GM23248 (cell line): Measurements from ENCODE around the gene PHYKPL. TPM values are rescaled to one million over a fixed set of nuclear protein-coding genes. Genes with fewer than 3 reads are reported as not detected.
A peak's percentile ranks its signal among the peaks of the same experiment; 100 is the strongest.

Source experiments
- DNase-seq: peaks from one replicate; pipeline ENCODE4 v3.0.0-alpha.2; 2015
- H2AFZ ChIP-seq: fragments of 200-600 bp; sonication (generic); 2 replicates; pipeline ENCODE4 v1.6.1; 2016; ENCODE audit warnings: antibody characterized with exemption
- H3F3A ChIP-seq: fragments of 200-600 bp; sonication (generic); 2 replicates; pipeline ENCODE4 v1.6.1; 2016; ENCODE audit warnings: mild to moderate bottlenecking, antibody characterized with exemption, mixed run types; ENCODE audit not compliant: insufficient read depth
- H3K27ac ChIP-seq: fragments of 200-600 bp; sonication (generic); 2 replicates; pipeline ENCODE4 v1.5.1; 2016; ENCODE audit warnings: mild to moderate bottlenecking
- H3K27me3 ChIP-seq: fragments of 200-600 bp; sonication (generic); replicated peaks from 2 replicates; pipeline ENCODE4 v1.6.1; 2016; ENCODE audit warnings: mild to moderate bottlenecking; ENCODE audit not compliant: insufficient read depth
- H3K36me3 ChIP-seq: fragments of 200-600 bp; sonication (generic); 2 replicates; pipeline ENCODE4 v1.6.1; 2016; ENCODE audit warnings: low read depth, mild to moderate bottlenecking
- H3K4me1 ChIP-seq: fragments of 200-600 bp; sonication (generic); 2 replicates; pipeline ENCODE4 v1.6.1; 2016; ENCODE audit warnings: mild to moderate bottlenecking; ENCODE audit not compliant: insufficient read depth
- H3K4me2 ChIP-seq: fragments of 200-600 bp; sonication (generic); one replicate; pipeline ENCODE4 v1.6.1; 2016; ENCODE audit warnings: mild to moderate bottlenecking; ENCODE audit not compliant: unreplicated experiment
- H3K4me3 ChIP-seq: fragments of 200-600 bp; sonication (generic); 2 replicates; pipeline ENCODE4 v1.5.1; 2016; ENCODE audit warnings: mild to moderate bottlenecking
- H3K79me2 ChIP-seq: fragments of 200-600 bp; sonication (generic); 2 replicates; pipeline ENCODE4 v1.6.1; 2016; ENCODE audit warnings: mild to moderate bottlenecking; ENCODE audit not compliant: insufficient read depth
- H3K9ac ChIP-seq: fragments of 200-600 bp; sonication (generic); 2 replicates; pipeline ENCODE4 v1.6.1; 2016; ENCODE audit warnings: mild to moderate bottlenecking
- H3K9me2 ChIP-seq: fragments of 200-600 bp; sonication (generic); 2 replicates; pipeline ENCODE4 v1.6.1; 2016; ENCODE audit warnings: mixed run types, mild to moderate bottlenecking, moderate library complexity; ENCODE audit not compliant: insufficient read depth
- H3K9me3 ChIP-seq: fragments of 200-600 bp; sonication (generic); one replicate; pipeline ENCODE4 v1.6.1; 2017; ENCODE audit warnings: low read depth
- H4K20me1 ChIP-seq: fragments of 200-600 bp; sonication (generic); 2 replicates; pipeline ENCODE4 v1.6.0; 2016; ENCODE audit not compliant: insufficient read depth
- EZH2 ChIP-seq: fragments of 200-600 bp; sonication (generic); IDR thresholded peaks from 2 replicates; pipeline ENCODE4 v1.6.1; 2018; ENCODE audit warnings: antibody characterized with exemption, mild to moderate bottlenecking; ENCODE audit not compliant: insufficient read depth, poor library complexity, severe bottlenecking
- EZH2phosphoT487 ChIP-seq: fragments of 200-600 bp; sonication (generic); IDR thresholded peaks from 2 replicates; pipeline ENCODE4 v1.6.1; 2018; ENCODE audit warnings: antibody characterized with exemption, moderate library complexity, mild to moderate bottlenecking, low read depth; ENCODE audit not compliant: insufficient read depth
- WGBS, 2 experiments: methylation state at CpG; one replicate each; pipeline ENCODE4 v1.1.6; 2015 to 2017; ENCODE audit warnings: low lambda C conversion rate in 2 of 2, low coverage in 1 of 2; ENCODE audit errors: missing lambda C conversion rate in 2 of 2; 5-methylcytosine and 5-hydroxymethylcytosine counted together
- in situ Hi-C: fragments of 300-500 bp; cut with MboI; formaldehyde crosslinking; loops from 2 replicates; pipeline ENCODE4 v1.15.0; 2020
- polyA plus RNA-seq: library from polyadenylated mRNA; unstranded; fragments of >200 nt; fragmentation: Nextera tagmentation; extraction: Ambion mirVana; gene quantifications from 2 replicates; pipeline ENCODE4 v1.2.1, GENCODE V29; 2016
- total RNA-seq: library from RNA; depleted of rRNA; stranded (reverse); fragments of >200 nt; shearing (Covaris generic); gene quantifications from 2 replicates; pipeline ENCODE4 v1.2.3, GENCODE V29; 2014

PHYKPL gene
- total and polyA plus RNA-seq, 2 experiments from 2014 or later: 22.9 to 28.9 TPM

DNA sequence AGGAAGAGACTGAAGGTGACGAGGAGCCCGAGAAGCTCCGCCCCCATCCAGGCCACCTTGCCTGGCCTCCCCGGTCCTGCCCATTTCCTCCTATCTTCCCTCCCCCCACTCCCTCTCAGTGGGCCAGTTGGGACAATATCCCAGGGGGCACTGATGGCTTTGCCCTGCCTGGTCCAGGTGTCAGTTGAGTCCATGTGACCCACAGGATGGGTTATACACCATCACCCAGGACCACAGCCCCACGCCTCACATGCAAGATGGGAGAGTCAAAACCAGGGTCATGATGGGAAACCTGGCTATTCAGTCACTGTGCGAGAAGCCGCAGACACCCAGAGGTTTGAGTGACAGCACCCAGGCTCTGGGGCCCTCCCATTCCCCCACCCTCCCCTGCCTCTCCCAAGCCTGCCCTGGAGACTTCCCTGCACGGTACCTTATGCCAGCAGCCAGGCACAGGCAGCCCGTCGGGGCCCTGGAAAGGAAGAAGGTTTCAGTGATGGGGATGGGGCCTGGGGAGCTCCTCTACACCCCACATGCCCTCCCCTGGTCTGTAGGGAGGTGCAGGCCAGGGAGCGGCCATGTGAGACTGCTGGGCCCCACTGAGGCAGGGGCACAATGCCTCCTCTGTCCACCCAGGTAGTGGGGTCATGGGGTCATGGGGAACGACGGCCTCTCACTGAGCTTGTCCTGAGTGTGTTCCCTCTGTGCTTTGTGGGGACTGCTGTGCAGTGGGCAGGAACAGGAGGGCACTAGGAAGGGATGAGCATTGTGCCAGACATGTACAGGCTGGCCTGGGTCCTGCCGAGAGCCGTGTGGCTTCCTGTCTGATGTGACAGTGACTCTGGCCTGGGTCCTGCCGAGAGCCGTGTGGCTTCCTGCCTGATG lies 6.3 kb upstream of the PHYKPL start:
- H3F3A ChIP-seq: 0 out of 2 replicates have a peak, but pooled peaks cover 5% of the 10 kb centered on the region
- no peak overlapping the region for H3K27ac ChIP-seq
- in situ Hi-C loops: no loop called here
- H3K4me2 ChIP-seq: no peak overlapping the region
- H3K4me3 ChIP-seq: no peak overlapping the region
- no peak overlapping the region for H2AFZ ChIP-seq
- no peaks in the 10 kb centered on the region for H3K9me3 ChIP-seq
- no peak overlapping the region for H3K9ac ChIP-seq
- WGBS, 2 experiments: 63 to 66% methylated on average over 12 to 17 of the region's 17 CpGs
- no peaks in the 10 kb centered on the region for H3K27me3 ChIP-seq
- no peaks in the 10 kb centered on the region for H4K20me1 ChIP-seq
- H3K4me1 ChIP-seq: peaks cover 12% of the 10 kb centered on the region
- no peaks in the 10 kb centered on the region for H3K79me2 ChIP-seq
- H3K36me3 ChIP-seq: no peaks in the 10 kb centered on the region
- no peaks in the 10 kb centered on the region for H3K9me2 ChIP-seq
- no peak for TF ChIP-seq EZH2
- TF ChIP-seq EZH2phosphoT487: no peak
- no peak for DNase-seq

DNA sequence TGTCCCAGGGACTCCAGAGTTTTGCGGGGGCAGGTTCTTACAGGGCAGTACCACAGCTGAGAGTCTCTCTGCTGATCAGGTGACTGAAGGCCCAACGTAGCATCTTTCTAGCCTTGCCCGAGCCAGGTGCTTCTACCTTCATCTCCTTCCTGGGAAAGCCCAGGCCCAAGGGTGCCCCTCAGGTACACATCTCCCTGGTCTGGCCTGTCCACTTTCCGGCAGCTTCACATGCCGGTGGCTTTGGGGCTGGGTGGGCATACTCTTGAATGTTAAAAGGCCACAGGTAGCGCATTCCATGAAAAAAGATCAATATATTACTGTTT lies 5.7 kb upstream of the PHYKPL start:
- WGBS, 2 experiments: 98 to 99% methylated on average over 6 of the region's 6 CpGs
- Histone ChIP-seq H3F3A (peaks cover 11% of the 10 kb centered on the region; the same call in 1 of the 2 replicates), H3K27me3 (no peaks in the 10 kb centered on the region), H3K9ac (no peak overlapping the region), H3K4me2 (no peak overlapping the region), H3K36me3 (no peaks in the 10 kb centered on the region), H3K4me3 (no peak overlapping the region), H3K79me2 (no peaks in the 10 kb centered on the region), H4K20me1 (no peaks in the 10 kb centered on the region), H3K9me2 (no peaks in the 10 kb centered on the region), H3K27ac (no peak overlapping the region), H3K4me1 (peaks cover 12% of the 10 kb centered on the region), H2AFZ (no peak overlapping the region), H3K9me3 (no peaks in the 10 kb centered on the region)
- in situ Hi-C loops: no loop called here
- DNase-seq: no peak
- TF ChIP-seq EZH2: no peak
- no peak for TF ChIP-seq EZH2phosphoT487

DNA sequence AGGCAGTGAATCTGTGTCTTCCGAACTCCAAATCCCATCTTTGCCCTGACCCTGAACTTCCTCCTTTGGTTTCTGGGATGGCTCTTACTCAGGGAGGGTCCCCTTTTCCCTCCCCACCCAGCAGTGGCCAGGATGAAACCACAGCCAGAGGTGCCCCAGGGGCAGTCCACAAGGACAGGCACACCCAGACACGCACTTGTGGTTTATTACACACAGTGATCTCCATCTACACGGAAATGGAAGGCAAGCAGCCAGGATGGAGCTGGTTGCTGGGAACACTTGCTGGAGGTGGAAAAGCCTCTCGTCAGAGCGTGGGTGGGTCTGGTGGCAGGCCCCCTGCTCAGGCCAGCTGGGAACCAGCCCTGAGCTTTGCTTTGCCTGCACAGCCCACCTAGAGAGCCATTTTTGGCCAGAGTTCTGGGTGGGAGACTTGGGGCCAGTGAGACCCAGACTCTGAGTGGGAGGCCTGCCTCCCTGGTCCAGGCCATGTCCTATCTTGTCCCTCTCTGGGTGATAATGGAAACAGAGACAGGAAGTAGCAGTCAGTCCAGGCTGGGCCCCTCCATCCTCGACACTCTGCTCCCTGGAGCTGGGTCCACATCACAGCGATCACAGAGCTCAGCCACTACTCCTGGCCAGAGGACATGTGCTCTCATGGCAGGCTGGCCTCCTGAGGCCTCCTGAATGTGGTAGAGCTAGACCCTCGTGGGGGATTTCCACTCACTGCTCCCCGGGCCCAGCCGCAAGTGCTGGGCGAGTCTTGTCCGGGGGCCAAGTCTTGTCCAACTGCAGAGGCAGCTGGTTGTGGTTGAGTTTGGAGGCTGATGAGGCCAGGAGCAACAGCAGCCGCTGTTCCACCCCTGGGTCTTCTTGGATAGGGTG lies 5.1 kb upstream of the PHYKPL start:
- peaks cover 18% of the 10 kb centered on the region; the same call in 1 of the 2 replicates for H3F3A ChIP-seq
- H3K79me2 ChIP-seq: no peaks in the 10 kb centered on the region
- H3K9me3 ChIP-seq: no peaks in the 10 kb centered on the region
- peaks cover 12% of the 10 kb centered on the region for H3K4me1 ChIP-seq
- no peak overlapping the region for H3K9ac ChIP-seq
- no peak overlapping the region for H3K4me3 ChIP-seq
- no peaks in the 10 kb centered on the region for H3K9me2 ChIP-seq
- in situ Hi-C loops: no loop called here
- WGBS, 2 experiments: 40 to 51% methylated on average over 13 of the region's 13 CpGs
- no peak overlapping the region for H3K4me2 ChIP-seq
- H4K20me1 ChIP-seq: no peaks in the 10 kb centered on the region
- peak overlapping the region; percentile 19; the same call in 1 of the 2 replicates for H3K27ac ChIP-seq
- H3K36me3 ChIP-seq: no peaks in the 10 kb centered on the region
- H3K27me3 ChIP-seq: no peaks in the 10 kb centered on the region
- TF ChIP-seq EZH2 (no peak), EZH2phosphoT487 (no peak)
- peak; percentile 75 for DNase-seq
- H2AFZ ChIP-seq: no peak overlapping the region

DNA sequence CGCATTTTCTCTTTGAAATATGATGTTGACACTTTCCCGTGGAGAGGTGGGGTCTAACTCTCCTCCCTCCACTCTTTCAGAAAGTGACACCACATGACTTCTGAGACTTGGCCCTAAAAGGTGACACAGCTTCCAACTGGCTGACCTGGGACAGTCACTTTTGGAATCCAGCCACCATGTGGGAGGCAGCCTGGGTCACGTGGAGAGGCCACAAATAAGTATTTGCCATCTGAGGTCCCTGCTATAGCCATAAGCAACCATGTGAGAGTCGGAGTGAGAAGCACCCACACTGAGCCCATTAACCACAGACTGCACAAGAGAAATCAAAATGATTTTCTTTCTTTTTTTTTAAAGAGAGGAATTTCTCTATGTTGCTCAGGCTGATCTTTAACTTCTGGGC lies 4.1 kb upstream of the PHYKPL start:
- H3K9ac ChIP-seq: no peak overlapping the region
- H3K36me3 ChIP-seq: no peaks in the 10 kb centered on the region
- no peak for DNase-seq
- H3K27ac ChIP-seq: 0 out of 2 replicates have a peak overlapping the region, but pooled peaks have one; percentile 19
- TF ChIP-seq EZH2 (no peak), EZH2phosphoT487 (no peak)
- no peaks in the 10 kb centered on the region for H3K9me2 ChIP-seq
- peaks cover 18% of the 10 kb centered on the region; the same call in 1 of the 2 replicates for H3F3A ChIP-seq
- no peaks in the 10 kb centered on the region for H3K27me3 ChIP-seq
- no peak overlapping the region for H3K4me3 ChIP-seq
- peaks cover 4% of the 10 kb centered on the region for H3K79me2 ChIP-seq
- H2AFZ ChIP-seq: no peak overlapping the region
- no peak overlapping the region for H3K4me2 ChIP-seq
- peaks cover 12% of the 10 kb centered on the region for H3K4me1 ChIP-seq
- in situ Hi-C loops: no loop called here
- WGBS, 2 experiments: 17 to 20% methylated on average over 4 of the region's 4 CpGs
- H3K9me3 ChIP-seq: no peaks in the 10 kb centered on the region
- no peaks in the 10 kb centered on the region for H4K20me1 ChIP-seq
